Neural cell (in vitro differentiated cells): ENCODE results near the gene TRAPPC5. TPM values are rescaled to one million over a fixed set of nuclear protein-coding genes. Genes with fewer than 3 reads are reported as not detected.

Experiments used
- H2AFZ ChIP-seq: fragments of 200-600, 300-800 bp; sonication (generic), shearing (Covaris generic); 2 replicates; pipeline ENCODE4 v1.6.0; 2014; ENCODE audit warnings: low read depth, mild to moderate bottlenecking, antibody characterized with exemption, low read length, moderate library complexity
- H3F3A ChIP-seq: fragments of 200-600 bp; shearing (Covaris generic); 2 replicates; pipeline ENCODE4 v1.6.1; 2016; ENCODE audit warnings: mild to moderate bottlenecking, moderate library complexity, mixed read lengths, antibody characterized with exemption, low read length; ENCODE audit not compliant: insufficient read depth, poor library complexity, severe bottlenecking
- H3K27ac ChIP-seq: fragments of 200-600, 300-800 bp; sonication (generic), shearing (Covaris generic); 2 replicates; pipeline ENCODE4 v1.5.1; 2014; ENCODE audit warnings: mild to moderate bottlenecking, low read length, moderate library complexity
- H3K27me3 ChIP-seq: fragments of 300-800, 200-600 bp; sonication (generic), shearing (Covaris generic); 2 replicates; pipeline ENCODE4 v1.6.0; 2014; ENCODE audit warnings: mild to moderate bottlenecking, low read depth, low read length, moderate library complexity; ENCODE audit not compliant: insufficient read depth
- H3K36me3 ChIP-seq: fragments of 300-800, 200-600 bp; sonication (generic), shearing (Covaris generic); 2 replicates; pipeline ENCODE4 v1.5.1; 2014; ENCODE audit warnings: mild to moderate bottlenecking, antibody characterized with exemption, low read length, moderate library complexity; ENCODE audit not compliant: insufficient read depth
- H3K4me2 ChIP-seq: fragments of 300-800, 200-600 bp; sonication (generic), shearing (Covaris generic); 2 replicates; pipeline ENCODE4 v1.6.0; 2014; ENCODE audit warnings: mild to moderate bottlenecking, low read length
- H3K4me3 ChIP-seq: fragments of 300-800, 200-600 bp; sonication (generic), shearing (Covaris generic); 2 replicates; pipeline ENCODE4 v1.5.1; 2014; ENCODE audit warnings: mild to moderate bottlenecking, low read length, moderate library complexity
- H3K79me2 ChIP-seq: fragments of 200-600 bp; shearing (Covaris generic); replicated peaks from 2 replicates; pipeline ENCODE4 v1.6.0; 2014; ENCODE audit warnings: mild to moderate bottlenecking, low read length, moderate library complexity; ENCODE audit not compliant: insufficient read depth
- H3K9ac ChIP-seq: fragments of 300-800, 200-600 bp; sonication (generic), shearing (Covaris generic); 2 replicates; pipeline ENCODE4 v1.6.1; 2016; ENCODE audit warnings: mild to moderate bottlenecking, low read length, mixed read lengths
- H3K9me2 ChIP-seq: fragments of 200-600 bp; shearing (Covaris generic); 2 replicates; pipeline ENCODE4 v1.6.1; 2016; ENCODE audit warnings: mild to moderate bottlenecking, low read length, mixed read lengths; ENCODE audit not compliant: insufficient read depth
- H3K9me3 ChIP-seq: fragments of 200-600, 300-800 bp; sonication (generic), shearing (Covaris generic); 2 replicates; pipeline ENCODE4 v1.6.1; 2016; ENCODE audit warnings: mild to moderate bottlenecking, mixed run types, low read length, moderate library complexity, mixed read lengths
- H4K20me1 ChIP-seq: fragments of 200-600 bp; shearing (Covaris generic); 2 replicates; pipeline ENCODE4 v1.6.1; 2016; ENCODE audit warnings: mild to moderate bottlenecking, mixed run types; ENCODE audit not compliant: insufficient read depth
- CTCF ChIP-seq: fragments of 450-650 bp; IDR thresholded peaks from 2 replicates; pipeline ENCODE4 v1.5.1; 2014; ENCODE audit warnings: antibody characterized with exemption, mild to moderate bottlenecking, moderate library complexity; ENCODE audit not compliant: poor library complexity, severe bottlenecking
- EP300 ChIP-seq: fragments of 450-650 bp; conservative IDR thresholded peaks from 2 replicates; pipeline ENCODE4 v1.6.1; 2014; ENCODE audit warnings: antibody characterized with exemption, mild to moderate bottlenecking, moderate library complexity; ENCODE audit not compliant: poor library complexity, severe bottlenecking
- EZH2 ChIP-seq: fragments of 200-600, 300-800 bp; shearing (Covaris generic), sonication (generic); IDR thresholded peaks from 2 replicates; pipeline ENCODE4 v1.6.1; 2014; ENCODE audit warnings: antibody characterized with exemption, low read length, borderline replicate concordance, mild to moderate bottlenecking; ENCODE audit not compliant: insufficient read depth, poor library complexity, severe bottlenecking
- MXI1 ChIP-seq: fragments of 450-650 bp; conservative IDR thresholded peaks from 2 replicates; pipeline ENCODE4 v1.6.1; 2014; ENCODE audit warnings: antibody characterized with exemption, mild to moderate bottlenecking; ENCODE audit not compliant: poor library complexity, severe bottlenecking
- POLR2AphosphoS5 ChIP-seq: IDR thresholded peaks from 2 replicates; pipeline ENCODE4 v1.6.1; 2012
- RAD21 ChIP-seq: fragments of 450-650 bp; conservative IDR thresholded peaks from 2 replicates; pipeline ENCODE4 v1.6.1; 2014; ENCODE audit warnings: antibody characterized with exemption, mild to moderate bottlenecking, moderate library complexity
- REST ChIP-seq: IDR thresholded peaks from 2 replicates; pipeline ENCODE4 v1.6.1; 2012; ENCODE audit warnings: borderline replicate concordance
- SMC3 ChIP-seq: fragments of 450-650 bp; conservative IDR thresholded peaks from 2 replicates; pipeline ENCODE4 v1.6.1; 2014; ENCODE audit warnings: antibody characterized with exemption, mild to moderate bottlenecking, moderate library complexity; ENCODE audit not compliant: poor library complexity
- TAF1 ChIP-seq: IDR thresholded peaks from 2 replicates; pipeline ENCODE4 v1.6.1; 2012; ENCODE audit warnings: low read depth
- polyA plus RNA-seq: library from polyadenylated mRNA; depleted of rRNA; stranded (reverse); fragments of >200 nt; gene quantifications from 2 replicates; pipeline ENCODE4 v1.2.3, GENCODE V29; 2014

TRAPPC5 gene
- polyA plus RNA-seq, 1 donor from 2014 or later: 88.5 TPM

DNA sequence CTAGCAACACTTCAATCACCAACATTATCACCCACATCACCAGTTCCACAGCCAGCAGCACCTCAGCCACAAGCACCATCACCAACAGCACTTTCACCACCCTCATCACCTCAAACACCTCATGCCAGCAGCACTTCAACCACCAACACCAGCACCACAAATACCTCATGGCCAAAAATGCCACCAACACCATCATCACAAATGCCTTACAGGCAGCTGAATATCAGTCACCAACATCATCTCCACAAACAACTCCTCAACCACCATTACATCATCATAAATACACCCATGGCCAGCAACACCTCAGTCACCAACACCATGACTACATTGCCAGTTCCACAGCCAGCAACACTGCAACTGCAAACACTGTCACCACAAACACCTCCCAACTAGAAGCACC lies 10.9 kb downstream of the TRAPPC5 start:
- Histone ChIP-seq H3K27me3 (no peaks in the 10 kb centered on the region), H3K27ac (no peak overlapping the region), H3K9me2 (no peaks in the 10 kb centered on the region), H3K4me3 (no peak overlapping the region), H3K9ac (no peak overlapping the region), H3K9me3 (no peaks in the 10 kb centered on the region), H4K20me1 (no peaks in the 10 kb centered on the region), H3K79me2 (no peaks in the 10 kb centered on the region), H3K4me2 (no peak overlapping the region), H3F3A (no peaks in the 10 kb centered on the region), H3K36me3 (no peaks in the 10 kb centered on the region), H2AFZ (no peak overlapping the region)
- no peak for TF ChIP-seq REST
- no peak for TF ChIP-seq EZH2
- TF ChIP-seq MXI1: no peak
- no peak for TF ChIP-seq RAD21
- no peak for TF ChIP-seq POLR2AphosphoS5
- no peak for TF ChIP-seq SMC3
- TF ChIP-seq EP300: no peak
- no peak for TF ChIP-seq TAF1
- no peak for TF ChIP-seq CTCF

GRCh38 chr19:7692417-7693088 lies 11.9 kb downstream of the TRAPPC5 start:
- Histone ChIP-seq H3K4me2 (no peak overlapping the region), H2AFZ (no peak overlapping the region), H3K4me3 (no peak overlapping the region), H3K79me2 (no peaks in the 10 kb centered on the region), H3K27ac (no peak overlapping the region), H3K9ac (no peak overlapping the region), H3K27me3 (no peaks in the 10 kb centered on the region), H3K36me3 (no peaks in the 10 kb centered on the region), H3K9me2 (no peaks in the 10 kb centered on the region), H3K9me3 (no peaks in the 10 kb centered on the region), H4K20me1 (no peaks in the 10 kb centered on the region), H3F3A (no peaks in the 10 kb centered on the region)
- TF ChIP-seq RAD21 (no peak), TAF1 (no peak), SMC3 (no peak), CTCF (no peak), REST (no peak)
